Chondrocyte (in vitro differentiated cells): ENCODE measurements around the gene DCXR. TPM values are rescaled to one million over a fixed set of nuclear protein-coding genes. Genes with fewer than 3 reads are reported as not detected.

ENCODE experiments used
- DNase-seq: peaks from one replicate; pipeline ENCODE4 v3.0.0; 2021; ENCODE audit warnings: mixed read lengths, low spot score
- H3K27ac Mint-ChIP-seq: one replicate; pipeline ENCODE4 v1.8.0; 2021; ENCODE audit warnings: mild to moderate bottlenecking, moderate library complexity, mixed read lengths; ENCODE audit not compliant: unreplicated experiment
- H3K27me3 Mint-ChIP-seq: 2 replicates; pipeline ENCODE4 v1.8.0; 2021; ENCODE audit warnings: low read depth, mixed read lengths
- H3K36me3 Mint-ChIP-seq: 2 replicates; pipeline ENCODE4 v1.8.0; 2021; ENCODE audit warnings: low read depth, mixed read lengths
- H3K4me1 Mint-ChIP-seq: 2 replicates; pipeline ENCODE4 v1.8.0; 2021; ENCODE audit warnings: low read depth, mild to moderate bottlenecking, mixed read lengths
- H3K4me3 Mint-ChIP-seq: one replicate; pipeline ENCODE4 v1.8.0; 2021; ENCODE audit warnings: mild to moderate bottlenecking, moderate library complexity, mixed read lengths; ENCODE audit not compliant: unreplicated experiment
- H3K9me3 Mint-ChIP-seq: 2 replicates; pipeline ENCODE4 v1.8.0; 2021; ENCODE audit warnings: low read depth, mixed read lengths
- CTCF ChIP-seq: fragments of 200-600 bp; sonication (generic); IDR thresholded peaks from 2 replicates; pipeline ENCODE4 v1.5.0; 2021; ENCODE audit warnings: antibody characterized with exemption, mild to moderate bottlenecking, moderate library complexity
- total RNA-seq: library from RNA; stranded (reverse); gene quantifications from 3 replicates; pipeline ENCODE4 v1.2.1, GENCODE V29; 2021

Gene DCXR
- total RNA-seq, 1 donor from 2014 or later: 59.8 TPM

- Mint-ChIP-seq H3K27ac (no peak overlapping the region), H3K4me1 (peaks cover 19% of the 10 kb centered on the region), H3K36me3 (no peaks in the 10 kb centered on the region), H3K4me3 (no peak overlapping the region), H3K27me3 (no peaks in the 10 kb centered on the region), H3K9me3 (no peaks in the 10 kb centered on the region)
- no peak for DNase-seq
- no peak for TF ChIP-seq CTCF
Measured at GRCh38 chr17:82028246-82028645, 9.3 kb downstream of the DCXR start.

GRCh38 chr17:82025401-82026107, 11.9 kb downstream of the DCXR start:
- DNase-seq: no peak
- Mint-ChIP-seq H3K9me3 (no peaks in the 10 kb centered on the region), H3K4me1 (peaks cover 22% of the 10 kb centered on the region), H3K27ac (no peak overlapping the region), H3K4me3 (no peak overlapping the region), H3K36me3 (no peaks in the 10 kb centered on the region), H3K27me3 (no peaks in the 10 kb centered on the region)
- no peak for TF ChIP-seq CTCF

- no peaks in the 10 kb centered on the region for H3K27me3 Mint-ChIP-seq
- no peak for TF ChIP-seq CTCF
- H3K27ac Mint-ChIP-seq: no peak overlapping the region
- H3K4me3 Mint-ChIP-seq: no peak overlapping the region
- H3K36me3 Mint-ChIP-seq: no peaks in the 10 kb centered on the region
- peaks cover 20% of the 10 kb centered on the region for H3K4me1 Mint-ChIP-seq
- H3K9me3 Mint-ChIP-seq: no peaks in the 10 kb centered on the region
- DNase-seq: no peak
Measured at GRCh38 chr17:82024859-82025258, 12.6 kb downstream of the DCXR start.

GRCh38 chr17:82023447-82024241, 13.9 kb downstream of the DCXR start:
- no peaks in the 10 kb centered on the region for H3K9me3 Mint-ChIP-seq
- no peaks in the 10 kb centered on the region for H3K27me3 Mint-ChIP-seq
- peaks cover 18% of the 10 kb centered on the region for H3K4me1 Mint-ChIP-seq
- no peak for TF ChIP-seq CTCF
- H3K27ac Mint-ChIP-seq: no peak overlapping the region
- H3K4me3 Mint-ChIP-seq: peak overlapping the region; percentile 64
- no peak for DNase-seq
- no peaks in the 10 kb centered on the region for H3K36me3 Mint-ChIP-seq

- Mint-ChIP-seq H3K4me1 (peaks cover 18% of the 10 kb centered on the region), H3K4me3 (peak within 1 kb of the TSS; percentile 78), H3K9me3 (no peaks in the 10 kb centered on the region), H3K36me3 (no peaks in the 10 kb centered on the region), H3K27me3 (no peaks in the 10 kb centered on the region), H3K27ac (peak within 1 kb of the TSS; percentile 36)
- TF ChIP-seq CTCF: no peak
- DNase-seq: peak; percentile 100
Measured at GRCh38 chr17:82022981-82023446, 14.5 kb downstream of the DCXR start, which contains the start of gene LRRC45. TSS of gene LRRC45 (plus strand) at chr17:82023305. CDS start at chr17:82023644, 339 bp downstream.
